ENCODE results near the gene CCL14.
"Not testable (repeated sequence)": the region's sequence is repeated elsewhere in the genome, so short reads cannot be mapped to it uniquely, and the experiment has no call there.

The CCL14 gene

GRCh38 chr17:35986643-35987042, at the start of gene CCL14:
CCL14 (minus strand) TSS chr17:35986729; CDS start chr17:35986649, 80 bp downstream.
- no peak for DNase-seq

- no peak for DNase-seq
Measured at GRCh38 chr17:36036235-36036634, 49.7 kb upstream of the CCL14 start.

GRCh38 chr17:36034127-36034526, 47.6 kb upstream of the CCL14 start:
- DNase-seq, result no peak

DNA sequence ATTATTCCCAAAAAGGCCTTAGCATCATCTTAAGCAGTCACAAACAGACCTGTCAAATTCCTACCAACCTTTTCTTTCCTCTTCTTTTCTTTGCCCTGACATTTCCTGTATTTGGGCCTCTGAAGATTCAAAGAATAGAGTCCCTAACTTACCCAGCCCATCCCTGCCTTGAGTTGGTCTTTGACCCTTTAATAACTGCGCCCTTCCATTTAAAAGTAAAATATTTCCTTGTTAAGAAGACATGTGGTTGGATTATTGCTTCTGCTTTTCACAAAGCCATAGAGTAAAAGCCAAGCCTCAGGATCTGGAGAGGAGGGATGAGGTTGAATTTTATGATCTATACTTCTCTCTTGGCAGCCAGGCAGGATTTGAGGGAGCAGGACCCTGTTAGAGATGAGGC, 44.4 kb upstream of the CCL14 start:
- DNase-seq, result no peak

DNA sequence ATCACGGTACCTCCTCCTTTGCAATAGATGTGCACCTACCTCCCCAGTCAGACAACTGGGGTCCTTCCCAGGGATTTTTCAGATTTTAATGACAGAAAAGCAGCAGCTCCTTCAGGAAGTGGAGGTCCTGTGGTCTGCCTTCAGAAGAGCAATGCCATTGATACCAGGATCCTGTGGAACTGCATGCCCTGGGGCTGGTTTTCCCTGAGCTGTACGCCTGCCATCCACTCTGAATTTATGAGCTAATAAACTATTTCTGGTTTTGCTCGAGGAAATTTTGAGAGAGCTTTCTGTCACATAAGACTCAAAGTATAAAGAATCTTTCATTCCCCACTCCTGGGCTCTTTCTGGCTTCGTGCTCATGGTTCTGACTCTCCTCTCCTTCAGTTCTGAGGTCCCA, 41.2 kb upstream of the CCL14 start:
- DNase-seq, result no peak

DNA sequence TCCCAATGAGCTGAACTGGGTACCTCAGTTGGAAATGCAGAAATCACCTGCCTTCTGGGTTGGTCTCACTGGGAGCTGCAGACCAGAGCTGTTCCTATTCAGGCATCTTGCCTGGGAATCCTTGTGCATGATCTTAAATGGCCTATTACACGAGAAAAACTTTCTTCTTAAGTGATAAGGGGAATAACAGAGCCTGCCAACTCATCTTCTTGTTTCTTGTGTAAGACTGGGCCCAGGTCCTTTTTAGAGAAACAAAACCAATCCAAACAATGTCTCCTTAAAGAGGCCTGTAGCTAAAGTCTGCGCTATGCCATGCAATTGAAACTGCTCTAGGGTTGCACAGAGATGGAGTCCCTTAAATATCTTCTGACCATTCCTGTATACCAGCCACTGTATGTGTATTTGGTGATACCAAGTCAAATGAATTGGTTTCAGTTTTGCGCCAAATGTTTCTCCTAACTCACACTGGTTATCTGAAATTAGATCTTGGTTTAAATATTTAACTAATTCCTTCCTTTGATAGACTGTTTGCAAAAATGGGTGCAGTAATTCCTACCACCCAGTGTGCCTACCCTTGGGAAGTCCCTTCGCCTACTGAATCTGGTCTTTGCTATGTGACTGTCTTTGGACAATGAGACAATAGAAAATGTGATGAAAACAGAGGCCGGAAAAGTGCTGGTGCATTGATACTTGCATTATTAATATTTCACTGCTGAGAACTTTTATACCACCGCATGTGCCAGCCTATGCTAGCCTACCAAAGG, 37.8 kb upstream of the CCL14 start:
- DNase-seq, result no peak

- DNase-seq, result no peak
Measured at GRCh38 chr17:36019423-36019822, 32.9 kb upstream of the CCL14 start.

DNA sequence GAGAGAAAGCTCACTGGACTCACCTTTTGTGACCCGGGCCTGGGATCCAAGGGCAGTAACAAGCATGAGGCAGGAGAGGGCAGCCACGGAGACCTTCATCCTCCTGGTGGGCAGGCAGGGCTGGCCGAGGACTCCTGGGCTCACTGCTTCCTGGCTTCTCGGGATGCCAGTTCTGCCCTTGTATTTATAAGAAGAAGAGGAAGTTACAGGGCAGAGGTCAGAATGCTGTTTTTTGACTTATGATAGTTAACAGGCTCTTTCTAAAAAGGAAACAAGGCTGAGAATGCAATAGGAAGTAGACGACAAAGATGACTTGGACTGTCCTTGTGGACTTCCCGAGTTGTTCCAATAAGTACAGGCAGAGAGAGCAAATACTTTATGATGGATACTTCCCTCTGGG, 31.3 kb upstream of the CCL14 start, which contains the start of gene CCL23:
TSS of gene CCL23 (minus strand) at position 174 of the 400 bp plus-strand sequence. CDS start at position 99, 75 bp downstream.
- DNase-seq, result no peak

DNA sequence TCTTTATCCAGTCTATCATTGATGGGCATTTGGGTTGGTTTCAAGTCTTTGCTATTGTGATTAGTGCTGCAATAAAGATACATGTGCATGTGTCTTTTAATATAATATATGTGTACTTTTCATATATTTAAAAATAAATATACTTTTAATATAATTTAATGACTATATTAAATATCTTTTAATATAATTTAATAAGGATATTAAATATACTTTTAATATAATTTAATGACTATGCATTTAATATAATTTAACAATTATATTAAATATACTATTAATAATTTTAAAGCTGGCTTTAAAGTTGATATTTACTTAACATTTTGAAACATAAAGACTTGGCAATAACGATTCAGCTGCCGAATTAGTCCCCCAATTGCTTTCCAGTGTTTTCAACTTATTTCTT, 30.0 kb upstream of the CCL14 start:
- no peak for DNase-seq

DNA sequence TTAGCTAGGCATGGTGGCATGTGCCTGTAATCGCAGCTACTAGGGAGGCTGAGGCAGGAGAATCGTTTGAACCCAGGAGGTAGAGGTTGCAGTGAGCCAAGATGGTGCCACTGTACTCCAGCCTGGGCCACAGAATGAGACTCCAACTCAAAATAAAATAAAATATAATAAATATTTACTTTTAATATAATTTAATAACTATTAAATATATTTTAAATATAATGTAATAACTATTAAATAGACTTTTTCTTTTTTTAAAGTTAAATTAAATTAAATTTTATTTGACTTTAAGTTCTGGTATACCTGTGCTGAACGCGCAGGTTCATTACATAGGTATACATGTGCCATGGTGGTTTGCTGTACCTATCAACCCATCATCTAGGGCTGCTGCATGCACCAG, 29.4 kb upstream of the CCL14 start:
- DNase-seq, result not testable (repeated sequence)

DNA sequence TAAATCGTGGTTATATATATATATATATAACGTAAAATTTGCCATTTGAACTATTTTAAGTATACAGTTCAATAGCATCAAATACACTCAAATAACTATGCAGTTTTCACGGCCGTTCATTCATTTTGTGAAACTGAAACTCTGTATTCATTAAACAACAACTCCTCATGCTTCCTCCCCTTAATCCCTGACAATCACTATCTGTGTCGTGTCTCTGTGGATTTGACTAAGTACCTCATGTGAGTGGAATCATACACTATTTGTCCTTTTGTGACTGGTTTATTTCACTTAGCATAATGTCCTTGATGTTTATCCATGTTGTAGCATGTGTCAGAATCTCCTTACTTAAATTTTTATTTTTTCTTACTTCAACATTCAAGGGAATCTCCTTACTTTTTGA, 28.4 kb upstream of the CCL14 start:
- no peak for DNase-seq

GRCh38 chr17:36011201-36011600, 24.7 kb upstream of the CCL14 start:
- DNase-seq, result no peak

DNA sequence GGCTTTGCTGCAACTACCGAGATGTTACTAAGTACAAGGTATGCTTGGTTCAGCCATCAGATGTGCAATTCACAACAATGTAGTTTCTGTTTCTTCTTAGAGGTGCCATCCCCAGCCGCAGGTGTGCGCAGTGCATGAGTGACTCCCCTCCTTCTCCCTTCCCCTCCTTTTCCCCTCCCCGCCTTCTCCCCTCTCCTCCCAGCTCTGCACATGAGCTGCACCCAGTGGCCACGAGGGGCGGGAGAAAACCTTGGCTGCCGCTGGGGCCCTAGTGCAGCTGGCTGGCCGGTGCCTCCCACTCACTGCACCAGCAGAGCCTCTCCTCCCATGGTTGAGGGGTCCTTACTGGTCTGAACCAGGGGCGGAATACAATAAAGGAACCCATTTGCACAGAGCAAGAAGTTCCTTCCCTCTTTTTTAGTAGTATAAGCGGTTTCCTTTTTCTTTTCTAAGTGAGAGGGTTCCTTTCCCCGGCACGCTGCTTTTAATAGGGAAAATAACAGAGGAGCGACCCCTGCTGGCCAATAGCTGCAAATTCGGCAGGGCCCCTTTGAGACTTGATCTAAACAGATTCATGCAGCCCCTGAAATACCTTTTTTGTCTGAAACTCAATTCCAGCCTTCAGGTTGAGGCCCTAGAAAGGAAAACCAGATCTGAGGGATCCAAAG, 22.6 kb upstream of the CCL14 start:
- no peak for DNase-seq

DNA sequence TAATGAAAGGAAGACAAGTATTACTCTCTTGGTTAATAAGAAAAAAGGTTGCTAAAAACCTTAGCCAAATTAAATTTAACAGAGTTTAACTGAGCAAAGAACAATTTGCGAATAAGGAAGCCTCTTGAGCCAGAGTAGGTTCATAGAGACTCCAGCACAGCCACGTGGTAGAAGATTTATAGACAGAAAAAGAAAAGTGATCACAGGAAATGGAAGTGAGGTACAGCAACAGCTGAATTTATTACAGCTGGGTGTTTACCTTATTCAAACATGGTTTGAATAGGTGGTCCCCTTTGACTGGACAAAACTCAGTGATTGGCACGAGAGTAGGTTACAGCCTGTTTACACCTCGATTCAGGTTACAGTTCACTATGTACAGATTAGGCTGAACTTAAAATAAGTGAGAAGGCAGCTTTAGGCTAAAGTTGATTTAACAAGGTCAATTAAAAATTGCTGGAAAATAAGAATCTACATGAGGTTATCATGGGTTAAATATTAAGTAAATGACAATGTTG, 18.1 kb upstream of the CCL14 start:
- DNase-seq, result no peak

DNA sequence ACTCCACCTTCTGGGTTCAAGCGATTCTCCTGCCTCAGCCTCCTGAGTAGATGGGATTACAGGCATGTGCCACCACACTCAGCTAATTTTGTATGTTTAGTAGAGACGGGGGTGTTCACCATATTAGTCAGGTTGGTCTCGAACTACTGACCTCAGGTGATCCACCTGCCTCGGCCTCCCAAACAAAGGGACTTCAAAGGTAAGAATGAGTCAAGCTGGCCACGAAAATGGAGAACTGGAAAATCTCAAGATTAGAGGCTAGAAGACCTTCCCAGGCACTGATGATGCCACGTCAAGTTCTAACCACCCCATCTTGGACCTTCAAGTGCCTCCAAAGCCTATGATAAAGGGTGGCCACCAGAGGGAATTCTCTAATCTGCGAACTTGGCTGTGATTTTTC, 16.1 kb upstream of the CCL14 start:
- DNase-seq, result no peak

GRCh38 chr17:36001862-36002603, 15.5 kb upstream of the CCL14 start:
- no peak for DNase-seq

- no peak for DNase-seq
Measured at GRCh38 chr17:36001110-36001771, 14.7 kb upstream of the CCL14 start, which contains the start of gene CCL15. CCL15 (minus strand) TSS chr17:36001553; CDS start chr17:36001492, 61 bp downstream.

GRCh38 chr17:36000732-36001109, 14.2 kb upstream of the CCL14 start:
- DNase-seq, result no peak

DNA sequence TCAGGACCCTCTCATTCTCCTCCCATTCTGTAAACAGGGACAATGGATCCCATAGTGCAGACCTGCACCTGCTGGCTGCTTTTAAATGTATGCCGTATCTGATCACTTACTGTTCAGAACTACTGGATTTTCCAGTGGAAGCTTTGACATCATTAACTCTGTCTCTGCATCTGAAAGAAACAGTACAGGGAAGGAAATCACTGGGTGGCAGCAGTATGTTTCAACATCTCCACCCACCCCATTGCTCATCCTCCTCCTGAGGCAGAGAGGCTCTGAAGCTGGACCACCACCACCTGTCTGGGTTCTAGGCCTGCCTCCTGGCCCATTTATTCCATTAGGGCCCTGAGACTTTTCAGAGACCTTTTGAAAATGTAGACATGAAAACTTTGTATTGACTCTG, 12.2 kb upstream of the CCL14 start:
- no peak for DNase-seq

DNA sequence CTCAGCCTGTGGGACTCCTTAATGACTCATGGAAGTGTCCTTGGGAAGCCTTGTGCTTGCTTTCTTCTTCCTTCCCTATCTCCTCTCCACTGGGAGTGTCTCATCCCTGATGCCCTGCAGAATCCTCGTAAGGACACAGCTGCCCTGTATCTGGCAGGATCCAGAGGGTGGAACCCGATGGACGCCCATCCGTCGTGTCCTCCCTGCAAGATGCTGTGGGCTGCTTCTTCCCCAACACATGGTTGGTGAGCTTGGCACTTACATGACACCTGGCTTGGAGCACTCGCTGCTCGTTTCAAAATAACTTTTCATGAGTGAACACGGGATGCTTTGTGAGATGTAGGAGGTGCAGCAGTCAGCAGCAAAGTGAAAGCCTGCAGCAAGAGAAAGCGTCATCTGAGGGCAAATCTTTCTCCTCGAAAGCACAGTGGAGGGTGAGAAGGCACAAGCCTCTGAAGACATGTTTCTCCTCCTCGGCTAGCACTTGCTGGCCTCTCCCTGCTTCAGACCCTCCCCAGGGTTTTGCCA, 11.6 kb upstream of the CCL14 start:
- no peak for DNase-seq

DNA sequence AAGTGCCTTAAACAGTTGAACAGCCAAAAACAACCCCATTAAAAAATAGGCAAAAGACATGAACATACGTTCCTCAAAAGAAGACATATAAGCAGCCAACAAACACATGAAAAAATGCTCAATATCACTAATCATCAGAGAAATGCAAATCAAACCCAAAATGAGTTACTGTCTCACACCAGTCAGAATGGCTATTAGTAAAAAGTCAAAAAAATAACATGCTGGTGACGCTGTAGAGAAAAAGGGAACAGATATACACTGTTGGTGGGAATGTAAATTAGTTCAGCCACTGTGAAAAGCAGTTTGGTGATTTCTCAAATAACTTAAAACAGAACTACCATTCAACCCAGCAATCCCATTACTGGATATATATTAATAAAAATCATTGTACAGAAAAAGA, 8.8 kb upstream of the CCL14 start:
- not testable (repeated sequence) for DNase-seq

- no peak for DNase-seq
Measured at GRCh38 chr17:35991075-35991474, 4.5 kb upstream of the CCL14 start.

DNA sequence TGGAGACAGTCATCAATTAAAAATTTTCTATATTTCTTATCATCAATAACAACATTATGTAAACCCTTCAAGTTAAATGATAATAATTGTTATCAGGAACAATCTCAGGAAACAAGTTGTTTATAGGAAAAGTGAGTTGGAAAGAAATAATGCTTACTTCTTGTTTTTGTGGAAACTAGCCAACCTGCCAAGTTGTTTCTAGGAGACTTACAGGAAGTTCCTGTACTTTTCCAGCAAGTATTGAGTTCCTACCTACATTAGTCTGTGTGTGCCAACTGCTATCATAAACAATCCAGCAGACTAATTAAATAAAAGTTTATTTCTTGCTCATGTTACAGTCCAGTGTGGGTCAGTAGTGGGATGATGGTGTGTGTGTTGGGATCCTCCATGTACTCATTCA, 1.6 kb upstream of the CCL14 start:
- DNase-seq, result no peak
